Cardiac fibroblast (primary cell): ENCODE measurements around the gene RPL32.
A peak's percentile ranks its signal among the peaks of the same experiment; 100 is the strongest.

Source experiments
- DNase-seq, 2 donors: peaks; one replicate each; pipeline versions ENCODE4 v3.0.0 to v3.0.0-alpha.2; 2010; ENCODE audit warnings: low read depth in 2 of 2
- H3K4me3 ChIP-seq, 2 donors: replicated peaks in 1 of 2; 1 replicate in 1 of 2; 2 replicates in 1 of 2; pipeline ENCODE4 v1.5.1; 2011; ENCODE audit warnings: low read depth in 2 of 2, low read length in 2 of 2, mild to moderate bottlenecking in 2 of 2, moderate library complexity in 1 of 2
- TF ChIP-seq, protein P1 (sequence below): IDR thresholded peaks from one replicate; pipeline ENCODE4 v1.5.1; 2011; ENCODE audit warnings: low read depth, mild to moderate bottlenecking, low read length, inconsistent platforms

RPL32 gene

DNA sequence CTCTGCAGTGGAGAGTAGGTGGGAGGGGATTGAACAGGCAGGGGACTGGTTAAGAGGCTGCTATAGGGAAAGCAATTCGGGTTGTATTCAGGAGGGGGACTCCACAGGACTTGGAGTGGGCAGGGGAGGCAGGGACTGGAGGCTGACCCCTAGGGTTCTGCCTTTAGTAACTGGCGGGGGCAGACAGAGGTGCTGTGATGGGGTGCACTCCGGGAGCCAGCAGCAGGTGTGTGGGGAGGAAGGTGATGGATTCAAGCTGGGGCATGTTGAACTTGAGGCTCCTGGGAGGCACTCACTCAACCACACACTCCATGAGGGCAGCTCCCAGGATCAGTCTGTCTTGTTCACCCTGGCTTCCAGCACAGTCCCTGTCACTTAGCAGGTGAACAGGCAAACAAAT is 32.4 kb downstream of the RPL32 start:
- TF ChIP-seq, protein P1, sequence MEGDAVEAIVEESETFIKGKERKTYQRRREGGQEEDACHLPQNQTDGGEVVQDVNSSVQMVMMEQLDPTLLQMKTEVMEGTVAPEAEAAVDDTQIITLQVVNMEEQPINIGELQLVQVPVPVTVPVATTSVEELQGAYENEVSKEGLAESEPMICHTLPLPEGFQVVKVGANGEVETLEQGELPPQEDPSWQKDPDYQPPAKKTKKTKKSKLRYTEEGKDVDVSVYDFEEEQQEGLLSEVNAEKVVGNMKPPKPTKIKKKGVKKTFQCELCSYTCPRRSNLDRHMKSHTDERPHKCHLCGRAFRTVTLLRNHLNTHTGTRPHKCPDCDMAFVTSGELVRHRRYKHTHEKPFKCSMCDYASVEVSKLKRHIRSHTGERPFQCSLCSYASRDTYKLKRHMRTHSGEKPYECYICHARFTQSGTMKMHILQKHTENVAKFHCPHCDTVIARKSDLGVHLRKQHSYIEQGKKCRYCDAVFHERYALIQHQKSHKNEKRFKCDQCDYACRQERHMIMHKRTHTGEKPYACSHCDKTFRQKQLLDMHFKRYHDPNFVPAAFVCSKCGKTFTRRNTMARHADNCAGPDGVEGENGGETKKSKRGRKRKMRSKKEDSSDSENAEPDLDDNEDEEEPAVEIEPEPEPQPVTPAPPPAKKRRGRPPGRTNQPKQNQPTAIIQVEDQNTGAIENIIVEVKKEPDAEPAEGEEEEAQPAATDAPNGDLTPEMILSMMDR = no peak
- H3K4me3 ChIP-seq = no peak overlapping the region
- DNase-seq = no peak

DNA sequence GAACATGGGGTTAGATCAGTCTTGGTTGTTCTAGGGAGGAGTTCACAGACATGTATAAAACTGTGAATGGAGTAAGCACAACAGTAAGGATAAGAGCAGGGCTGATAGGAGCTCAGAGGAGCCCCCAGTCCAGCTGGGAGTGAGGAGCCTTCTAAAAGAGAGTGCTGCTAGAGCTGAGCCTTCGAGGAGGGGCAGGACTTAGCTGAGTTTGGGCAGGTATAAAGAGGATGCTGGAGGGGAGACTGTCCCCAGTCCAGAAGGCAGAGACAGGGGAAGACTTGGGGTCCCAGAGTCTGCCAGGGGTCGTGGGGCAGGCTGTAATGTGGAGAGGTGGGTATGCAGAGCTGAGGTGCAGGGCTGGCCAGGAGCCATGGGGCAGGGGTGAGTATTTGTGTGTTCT is 32.8 kb downstream of the RPL32 start:
- no peak overlapping the region for H3K4me3 ChIP-seq
- no peak for DNase-seq
- TF ChIP-seq, protein P1 = no peak

DNA sequence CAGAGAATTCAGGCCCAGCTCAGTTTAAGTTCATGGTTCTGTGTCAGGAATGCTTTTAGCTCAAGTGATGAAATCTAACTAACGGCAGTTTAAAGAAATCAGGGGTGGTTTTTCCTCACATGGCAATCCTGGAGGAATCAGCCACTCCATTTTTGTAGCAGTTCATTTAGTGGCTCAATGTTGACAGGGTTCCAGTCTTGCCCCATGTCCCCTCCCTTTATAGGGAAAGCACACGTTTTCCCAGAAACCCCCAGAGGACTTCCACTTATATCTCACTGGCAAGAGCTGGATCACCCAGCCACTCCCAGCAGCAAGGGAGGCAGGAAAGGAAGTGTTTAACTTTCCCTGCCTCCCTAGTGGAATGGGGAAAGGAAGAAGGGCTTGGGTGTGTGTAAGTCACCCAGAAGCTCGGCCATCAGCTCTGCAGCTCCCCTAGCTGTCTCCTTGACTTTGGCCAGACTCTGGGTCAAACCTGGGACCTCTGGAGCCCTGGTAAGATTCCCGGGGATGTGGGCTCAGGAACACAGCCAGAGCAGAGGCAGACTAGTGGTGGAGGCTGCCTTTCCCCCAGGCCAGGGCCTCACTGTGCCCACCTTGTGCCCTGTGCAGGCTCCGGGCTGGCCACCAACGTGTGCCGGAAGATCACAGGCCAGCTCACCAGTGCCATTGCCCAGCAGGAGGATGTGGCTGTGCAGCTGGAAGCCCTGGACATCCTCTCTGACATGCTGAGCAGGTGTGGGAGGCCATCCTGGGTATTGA is 33.6 kb downstream of the RPL32 start:
- H3K4me3 ChIP-seq = no peak overlapping the region
- DNase-seq = peak in 1 of 2 donors; percentile 23
- TF ChIP-seq, protein P1 = no peak

DNA sequence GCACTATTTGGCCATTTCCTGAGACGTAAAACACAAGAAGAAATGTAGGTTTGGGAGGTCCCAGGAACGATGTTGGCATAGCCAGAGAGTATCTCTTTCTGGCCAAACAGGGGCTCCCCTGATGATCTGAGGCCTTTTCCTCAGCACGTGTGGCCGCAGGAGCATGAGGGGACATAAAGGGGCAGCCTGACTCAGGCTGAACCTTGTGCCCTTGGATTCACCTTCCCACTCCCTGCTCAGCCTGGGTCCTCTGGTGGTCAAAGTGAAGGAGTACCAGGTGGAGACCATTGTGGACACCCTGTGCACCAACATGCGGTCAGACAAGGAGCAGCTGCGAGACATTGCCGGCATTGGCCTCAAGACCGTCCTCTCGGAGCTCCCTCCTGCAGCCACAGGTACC is 34.3 kb downstream of the RPL32 start:
- TF ChIP-seq, protein P1 = no peak
- no peak for DNase-seq
- H3K4me3 ChIP-seq = no peak overlapping the region

DNA sequence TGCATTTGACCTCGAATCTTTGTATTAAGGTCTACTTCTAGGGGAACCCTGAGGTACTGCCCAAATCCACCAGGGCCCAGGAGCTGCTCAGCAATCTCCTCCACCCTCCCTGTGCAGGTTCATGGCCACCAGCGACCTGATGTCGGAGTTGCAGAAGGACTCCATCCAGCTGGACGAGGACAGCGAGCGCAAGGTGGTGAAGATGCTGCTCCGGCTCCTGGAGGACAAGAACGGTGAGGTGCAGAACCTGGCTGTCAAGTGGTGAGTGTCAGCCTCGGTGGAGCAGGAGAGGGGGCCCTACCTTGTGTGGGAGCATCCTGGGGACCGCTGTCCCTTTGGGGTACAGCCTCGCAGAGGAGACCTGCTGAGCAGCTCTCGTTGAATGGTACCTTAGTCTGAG is 38.0 kb downstream of the RPL32 start:
- TF ChIP-seq, protein P1 = no peak
- no peak for DNase-seq
- H3K4me3 ChIP-seq = no peak overlapping the region

DNA sequence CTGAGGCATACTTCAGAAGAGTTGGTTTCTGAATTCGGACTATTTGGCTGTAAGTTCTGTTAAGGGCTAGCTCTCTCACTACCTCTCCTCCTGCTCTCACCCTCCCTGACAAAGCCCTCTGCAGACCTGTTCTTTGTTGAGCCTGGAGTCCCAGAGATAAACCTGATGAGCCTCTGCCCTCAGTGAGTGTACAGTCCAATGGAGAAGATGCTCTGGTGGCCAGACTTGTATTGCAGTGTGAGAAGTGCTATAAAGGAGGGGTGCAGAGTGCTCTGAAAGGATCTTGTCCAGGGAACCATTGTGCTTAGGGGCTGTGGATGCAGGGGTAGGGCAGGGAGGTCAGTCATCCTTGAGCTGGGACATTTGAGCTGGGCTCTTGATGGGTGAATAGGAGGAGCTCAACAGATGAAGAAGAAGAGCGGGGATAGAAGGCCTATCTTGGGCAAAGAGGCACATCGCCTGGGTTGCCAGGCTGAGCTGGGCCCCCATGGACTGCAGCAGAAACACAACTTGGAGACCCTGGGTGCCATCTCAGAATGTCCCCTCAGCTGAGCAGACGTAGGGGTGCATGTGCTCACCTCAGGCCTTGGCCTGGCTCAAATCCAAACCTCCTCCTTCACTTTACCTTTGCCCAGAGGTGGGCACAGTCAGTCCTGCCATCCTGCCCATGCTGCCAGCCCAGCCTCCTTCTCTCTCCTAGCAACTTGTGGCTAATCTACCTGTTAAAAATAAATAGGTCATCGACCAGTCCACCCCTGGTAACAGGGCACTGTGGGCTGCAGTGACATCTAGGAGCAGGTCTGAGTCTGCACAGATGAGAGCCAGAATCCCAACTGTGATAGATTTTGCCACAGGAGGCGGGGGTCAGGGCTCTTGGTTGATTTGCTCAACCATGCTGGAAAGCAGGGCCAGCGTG is 41.6 kb downstream of the RPL32 start:
- TF ChIP-seq, protein P1 = peak; percentile 5

More for the DNA sequence above, 41.6 kb downstream of the RPL32 start:
- no peak for DNase-seq
- H3K4me3 ChIP-seq = no peak overlapping the region
